Body of pancreas (tissue), 4 donors: ENCODE results near the gene GP1BA. TPM values are rescaled to one million over a fixed set of nuclear protein-coding genes. Genes with fewer than 3 reads are reported as not detected.

ENCODE experiments used
- ATAC-seq: fragments of 150-250 bp; one replicate; pipeline ENCODE4 v1.9.1; 2016
- DNase-seq, 4 donors: peaks; one replicate each; pipeline ENCODE4 v3.0.0-alpha.2; 2019
- H3K27ac ChIP-seq, 4 donors: fragments of 200-600 bp; sonication (generic); 1 replicate in 3 of 4; 2 replicates in 1 of 4; pipeline versions ENCODE4 v1.5.1 to v1.6.1; 2016 to 2019; ENCODE audit warnings: mild to moderate bottlenecking in 1 of 4, mixed read lengths in 1 of 4, moderate library complexity in 1 of 4
- H3K27me3 ChIP-seq, 2 donors: fragments of 200-600 bp; sonication (generic); one replicate each; pipeline ENCODE4 v1.6.0; 2016; ENCODE audit warnings: mild to moderate bottlenecking in 1 of 2
- H3K36me3 ChIP-seq, 2 donors: fragments of 200-600 bp; sonication (generic); replicated peaks in 1 of 2; 2 replicates each; pipeline ENCODE4 v1.5.1; 2016; ENCODE audit warnings: low read depth in 2 of 2; ENCODE audit not compliant: insufficient read depth in 1 of 2
- H3K4me1 ChIP-seq: fragments of 200-600 bp; sonication (generic); one replicate; pipeline ENCODE4 v1.6.0; 2016
- H3K4me3 ChIP-seq, 2 donors: fragments of 200-600 bp; sonication (generic); 1 replicate in 1 of 2; 2 replicates in 1 of 2; pipeline ENCODE4 v1.5.1; 2016 to 2019
- H3K9me3 ChIP-seq, 3 donors: fragments of 200-600 bp; sonication (generic); 1 replicate in 2 of 3; 2 replicates in 1 of 3; pipeline ENCODE4 v1.5.1; 2016
- CTCF ChIP-seq, 7 experiments: fragments of 450-650 bp in 4 of 7; fragments of 200-600 bp in 3 of 7; sonication (generic) in 3 of 7; IDR thresholded peaks; one replicate each; pipeline ENCODE4 v1.5.1; 2016 to 2019; ENCODE audit warnings: antibody characterized with exemption in 7 of 7
- POLR2A ChIP-seq, 3 donors: fragments of 450-650 bp; IDR thresholded peaks; one replicate each; pipeline ENCODE4 v1.6.1; 2016; ENCODE audit warnings: antibody characterized with exemption in 3 of 3, mild to moderate bottlenecking in 2 of 3
- WGBS, 2 donors: methylation state at CpG; one replicate each; pipeline ENCODE4 v1.1.5; 2017; 5-methylcytosine and 5-hydroxymethylcytosine counted together
- intact Hi-C: fragments of 100-400 bp; cut with DNase I; formaldehyde crosslinking; loops from one replicate; pipeline ENCODE4 v1.15.1; 2023
- total RNA-seq, 2 donors: library from RNA; depleted of rRNA; stranded (reverse); fragments of >200 nt; gene quantifications; one replicate each; pipeline ENCODE4 v1.1.0, GENCODE V29; 2016

GP1BA gene
- total RNA-seq, 2 donors from 2014 or later: not detected

- H3K36me3 ChIP-seq: peaks cover 0 to 4% of the 10 kb centered on the region in 2 donors
- no peak for TF ChIP-seq CTCF (IDR thresholded peaks at IDR 0.05)
- TF ChIP-seq POLR2A (IDR thresholded peaks at IDR 0.05): peak in 1 of 3 donors; percentile 12
- no peaks in the 10 kb centered on the region for H3K27me3 ChIP-seq
- DNase-seq (no peak), ATAC-seq (no peak)
- 65 to 81% methylated on average over 3 of the region's 3 CpGs for WGBS, 2 donors
- no peaks in the 10 kb centered on the region for H3K9me3 ChIP-seq
- H3K27ac ChIP-seq: peak overlapping the region in 2 of 4 donors; percentile 37 to 99
- peaks cover 38% of the 10 kb centered on the region for H3K4me1 ChIP-seq
- intact Hi-C loops: no loop called here
- H3K4me3 ChIP-seq: no peak overlapping the region
Measured at GRCh38 chr17:4944163-4944553, 12.1 kb downstream of the GP1BA start.

GRCh38 chr17:4944554-4945175 is 12.6 kb downstream of the GP1BA start:
- TF ChIP-seq CTCF (IDR thresholded peaks at IDR 0.05): no peak
- TF ChIP-seq POLR2A (IDR thresholded peaks at IDR 0.05): no peak
- intact Hi-C loops: no loop called here
- no peaks in the 10 kb centered on the region for H3K9me3 ChIP-seq
- no peak for ATAC-seq
- H3K4me1 ChIP-seq: peaks cover 38% of the 10 kb centered on the region
- no peak overlapping the region for H3K4me3 ChIP-seq
- DNase-seq: no peak
- peaks cover 0 to 4% of the 10 kb centered on the region in 2 donors for H3K36me3 ChIP-seq
- 49 to 59% methylated on average over 5 to 8 of the region's 8 CpGs for WGBS, 2 donors
- H3K27me3 ChIP-seq: no peaks in the 10 kb centered on the region
- H3K27ac ChIP-seq: peak overlapping the region; percentile 4 to 99 (median 32)

GRCh38 chr17:4945176-4945943 is 13.3 kb downstream of the GP1BA start:
- DNase-seq: peak; percentile 66 to 87 (median 76)
- peak overlapping the region; percentile 4 to 99 (median 32) for H3K27ac ChIP-seq
- no peak for ATAC-seq
- intact Hi-C loops: no loop called here
- peaks cover 42% of the 10 kb centered on the region for H3K4me1 ChIP-seq
- H3K9me3 ChIP-seq: no peaks in the 10 kb centered on the region
- WGBS, 2 donors: 49 to 68% methylated on average over 6 to 7 of the region's 7 CpGs
- no peaks in the 10 kb centered on the region for H3K27me3 ChIP-seq
- no peak for TF ChIP-seq CTCF (IDR thresholded peaks at IDR 0.05)
- TF ChIP-seq POLR2A (IDR thresholded peaks at IDR 0.05): no peak
- peaks cover 0 to 4% of the 10 kb centered on the region in 2 donors for H3K36me3 ChIP-seq
- no peak overlapping the region for H3K4me3 ChIP-seq

GRCh38 chr17:4945944-4946280 is 13.8 kb downstream of the GP1BA start:
- DNase-seq (no peak), ATAC-seq (no peak)
- H3K9me3 ChIP-seq: no peaks in the 10 kb centered on the region
- peak overlapping the region in 3 of 4 donors; percentile 13 to 99 (median 37) for H3K27ac ChIP-seq
- peaks cover 0 to 4% of the 10 kb centered on the region in 2 donors for H3K36me3 ChIP-seq
- intact Hi-C loops: no loop called here
- H3K4me3 ChIP-seq: no peak overlapping the region
- 28 to 32% methylated on average over 4 of the region's 4 CpGs for WGBS, 2 donors
- TF ChIP-seq POLR2A (IDR thresholded peaks at IDR 0.05) (no peak), CTCF (IDR thresholded peaks at IDR 0.05) (no peak)
- H3K27me3 ChIP-seq: no peaks in the 10 kb centered on the region
- peaks cover 45% of the 10 kb centered on the region for H3K4me1 ChIP-seq
